Spleen (tissue), 7 donors: ENCODE results near the gene MTX3.

ENCODE experiments used
- CTCF ChIP-seq, 11 experiments: fragments of 200-600 bp in 7 of 11; fragments of 450-650 bp in 4 of 11; sonication (generic) in 4 of 11; IDR thresholded peaks in 8 of 11; conservative IDR thresholded peaks in 3 of 11; 1 replicate in 7 of 11; 2 replicates in 4 of 11; pipeline versions ENCODE4 v1.4.0 to v1.8.0; 2016 to 2021; ENCODE audit warnings: antibody characterized with exemption in 11 of 11, inconsistent platforms in 4 of 11, mild to moderate bottlenecking in 1 of 11
- POLR2A ChIP-seq, 3 donors: fragments of 450-650 bp; IDR thresholded peaks; one replicate each; pipeline ENCODE4 v1.5.1; 2017; ENCODE audit warnings: antibody characterized with exemption in 3 of 3, mild to moderate bottlenecking in 1 of 3
- POLR2AphosphoS5 ChIP-seq, 3 donors: sonication (generic); formaldehyde crosslinking; IDR thresholded peaks; one replicate each; pipeline ENCODE4 v1.5.1; 2017; ENCODE audit warnings: antibody characterized with exemption in 3 of 3
- donor health status: DM: no; HTN: no; CAD: no; lungs with moderate emphysema.
- donor health status: DM: no; HTN: no; CAD: no.
- donor health status: DM: no; HTN: no; CAD: no.

GRCh38 chr5:79999722-80000121 is 8.7 kb upstream of the MTX3 start:
- TF ChIP-seq CTCF (IDR thresholded peaks at IDR 0.05 in 8 of 11, conservative IDR thresholded peaks at IDR 0.05 in 3 of 11) (no peak), POLR2AphosphoS5 (IDR thresholded peaks at IDR 0.05) (no peak), POLR2A (IDR thresholded peaks at IDR 0.05) (no peak)
